CD4-positive, alpha-beta T cell treated with Interferon alpha-2 for 1 hour (primary cell): ENCODE measurements around the gene C19orf85.

Source experiments
- DNase-seq, 2 donors: peaks; one replicate each; pipeline ENCODE4 v3.0.0-alpha.2; 2020 to 2022

Gene C19orf85

GRCh38 chr19:55488986-55489710 is 24.6 kb upstream of the C19orf85 start:
- no peak for DNase-seq

- no peak for DNase-seq
Measured at GRCh38 chr19:55487924-55488687, 23.6 kb upstream of the C19orf85 start, which contains the start of gene SSC5D. Gene SSC5D (plus strand): TSS chr19:55488436. CDS start chr19:55488590, 154 bp downstream.

- DNase-seq, result no peak
Measured at GRCh38 chr19:55486971-55487923, 22.7 kb upstream of the C19orf85 start.

GRCh38 chr19:55486043-55486970 is 21.8 kb upstream of the C19orf85 start:
- no peak for DNase-seq

- no peak for DNase-seq
Measured at GRCh38 chr19:55485439-55486011, 21.0 kb upstream of the C19orf85 start.

- peak; percentile 64 to 73 for DNase-seq
Measured at GRCh38 chr19:55484593-55485438, 20.3 kb upstream of the C19orf85 start, which contains the start of gene NAT14. Gene NAT14 (plus strand): TSS chr19:55485188. CDS start chr19:55485709, 521 bp downstream.

- no peak for DNase-seq
Measured at GRCh38 chr19:55483706-55484592, 19.4 kb upstream of the C19orf85 start.

GRCh38 chr19:55482967-55483705 is 18.6 kb upstream of the C19orf85 start:
- no peak for DNase-seq

GRCh38 chr19:55482156-55482961 is 17.8 kb upstream of the C19orf85 start:
- no peak for DNase-seq

- no peak for DNase-seq
Measured at GRCh38 chr19:55481794-55482155, 17.2 kb upstream of the C19orf85 start.

GRCh38 chr19:55481148-55481793 is 16.7 kb upstream of the C19orf85 start:
- DNase-seq, result no peak

- no peak for DNase-seq
Measured at GRCh38 chr19:55479451-55480230, 15.1 kb upstream of the C19orf85 start.

- DNase-seq, result no peak
Measured at GRCh38 chr19:55479045-55479444, 14.5 kb upstream of the C19orf85 start.

- DNase-seq, result no peak
Measured at GRCh38 chr19:55478364-55478763, 13.8 kb upstream of the C19orf85 start.

- no peak for DNase-seq
Measured at GRCh38 chr19:55477905-55478304, 13.4 kb upstream of the C19orf85 start.

- DNase-seq, result peak; percentile 98
Measured at GRCh38 chr19:55476100-55476775, 11.7 kb upstream of the C19orf85 start, which contains the start of gene ZNF628. Gene ZNF628 (plus strand): TSS chr19:55476617. CDS start chr19:55479911, 3,294 bp downstream.
